ENCODE results near the gene ANGPTL2.
"Not testable (repeated sequence)": the region's sequence is repeated elsewhere in the genome, so short reads cannot be mapped to it uniquely, and the experiment has no call there.

ANGPTL2 gene

DNA sequence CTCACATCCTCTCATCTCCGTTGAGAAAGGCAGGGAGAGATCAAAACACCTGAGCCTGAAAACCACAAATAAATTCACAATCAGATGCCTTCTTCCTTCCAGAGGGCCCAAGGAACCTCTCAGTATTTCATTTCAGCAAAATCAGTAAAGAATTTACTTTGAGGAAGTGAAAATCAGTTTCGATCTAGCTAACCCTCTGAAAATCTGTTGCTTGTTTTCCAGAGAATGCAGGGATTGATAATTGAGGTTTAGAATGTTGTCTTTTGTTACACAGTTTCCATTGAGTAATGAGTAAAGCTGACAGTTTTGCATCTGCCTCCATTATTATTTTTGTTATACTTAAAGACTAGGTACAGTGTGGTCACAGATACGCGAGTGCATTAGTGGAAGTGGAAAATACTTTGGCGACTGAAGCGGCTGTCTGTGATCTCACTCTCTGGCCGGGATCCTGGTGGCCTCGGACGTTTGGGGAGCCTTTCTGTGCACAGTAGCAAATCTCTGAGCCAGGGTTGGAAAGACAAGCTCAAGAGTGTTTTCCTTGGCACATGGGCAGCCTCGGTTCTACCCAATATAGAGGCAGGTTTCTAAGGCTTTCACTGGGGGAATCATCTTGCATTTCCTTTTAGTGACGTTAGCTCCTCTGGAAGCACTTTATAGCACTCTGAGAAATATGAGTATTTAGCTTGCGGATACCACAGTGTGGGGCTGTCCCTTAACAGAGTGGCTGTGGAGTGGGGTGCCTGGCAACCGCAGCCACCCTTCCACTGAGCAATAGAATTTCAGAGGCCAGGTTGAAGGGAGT is 32.2 kb upstream of the ANGPTL2 start:
- DNase-seq = no peak

- DNase-seq = no peak
These were observed 31.6 kb upstream of the ANGPTL2 start for GRCh38 chr9:127154003-127154389.

- no peak for DNase-seq
These were observed 31.1 kb upstream of the ANGPTL2 start for GRCh38 chr9:127153501-127153900.

DNA sequence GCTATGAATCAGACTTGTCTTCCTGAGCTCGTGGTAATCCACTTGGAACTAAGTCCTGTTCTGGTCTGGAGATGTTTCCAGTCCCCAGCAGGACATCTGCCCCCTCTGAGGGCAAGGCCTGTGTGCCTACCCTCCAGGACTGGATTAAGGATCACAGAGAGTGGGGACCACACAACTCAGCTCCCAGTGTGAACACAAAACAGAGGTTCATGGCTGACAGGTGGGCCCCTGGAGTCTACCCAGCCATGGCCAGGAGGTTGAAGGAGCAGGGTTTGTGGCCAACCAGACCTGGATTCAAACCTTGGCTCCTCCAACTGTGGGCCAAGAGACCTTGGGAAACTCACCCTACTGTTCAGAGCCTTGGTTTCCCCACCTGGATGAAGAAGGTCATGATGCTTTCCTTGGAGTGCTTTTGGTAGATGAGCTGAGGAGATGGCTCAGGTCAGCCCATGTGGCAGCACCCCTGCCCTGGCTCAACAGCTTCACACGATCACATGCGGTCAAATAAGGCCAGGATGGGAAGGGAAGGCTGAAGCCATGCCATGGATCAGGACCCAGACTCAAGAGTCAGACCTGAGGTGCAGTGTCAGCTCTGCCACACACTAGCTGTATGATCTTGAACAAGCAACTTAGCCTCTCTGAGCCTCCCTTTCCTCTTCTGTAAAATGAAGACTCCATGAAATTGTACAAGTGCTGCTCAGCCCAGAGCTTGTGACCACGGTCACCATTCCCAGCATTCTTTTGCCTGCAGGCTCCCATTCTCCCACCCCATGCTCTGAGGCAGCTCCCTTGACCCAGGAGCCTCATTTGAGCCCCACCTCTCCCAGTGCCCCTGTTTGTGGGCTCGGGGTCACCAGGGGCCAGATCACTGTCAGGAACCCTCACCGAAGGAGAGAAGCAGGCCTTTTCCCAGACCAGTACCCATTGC is 27.3 kb upstream of the ANGPTL2 start:
- DNase-seq = no peak

GRCh38 chr9:127149010-127149409 is 26.6 kb upstream of the ANGPTL2 start:
- DNase-seq = no peak

DNA sequence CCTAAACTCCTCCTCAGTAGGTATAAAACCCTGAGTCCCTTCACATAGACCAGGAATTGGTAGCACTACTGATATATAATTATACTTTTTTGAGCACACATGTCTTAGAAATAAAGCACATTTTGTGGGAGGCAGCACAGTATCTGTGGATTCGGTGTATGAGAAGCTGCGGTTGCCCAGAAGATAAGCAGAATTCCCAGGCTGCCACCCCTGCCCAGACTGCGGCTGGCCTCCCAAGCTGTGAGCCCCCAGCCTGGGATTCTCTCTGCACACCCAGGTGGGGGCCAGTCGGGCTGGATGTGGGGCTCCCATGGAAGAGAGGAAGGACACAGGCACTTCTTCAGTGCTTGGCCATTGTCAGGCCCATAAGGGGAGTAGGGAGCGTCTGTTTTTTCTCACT is 25.6 kb upstream of the ANGPTL2 start:
- no peak for DNase-seq

DNA sequence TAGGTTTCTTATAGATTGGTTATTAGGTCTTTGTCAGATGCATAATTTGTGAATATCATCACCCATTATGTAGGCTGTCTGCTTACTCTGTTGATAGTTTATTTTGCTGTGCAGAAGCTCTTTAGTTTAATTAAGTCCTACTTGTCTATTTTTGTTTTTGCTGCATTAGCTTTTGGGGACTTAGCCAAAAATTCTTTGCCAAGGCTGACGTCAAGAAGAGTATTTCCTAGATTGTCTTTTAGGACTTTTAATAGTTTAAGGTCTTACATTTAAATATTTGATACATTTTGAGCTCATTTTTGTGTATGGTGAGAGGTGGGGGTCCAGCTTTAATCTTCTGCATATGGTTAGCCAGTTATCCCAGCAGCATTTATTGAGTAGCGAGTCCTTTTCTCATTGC is 24.8 kb upstream of the ANGPTL2 start:
- no peak for DNase-seq

DNA sequence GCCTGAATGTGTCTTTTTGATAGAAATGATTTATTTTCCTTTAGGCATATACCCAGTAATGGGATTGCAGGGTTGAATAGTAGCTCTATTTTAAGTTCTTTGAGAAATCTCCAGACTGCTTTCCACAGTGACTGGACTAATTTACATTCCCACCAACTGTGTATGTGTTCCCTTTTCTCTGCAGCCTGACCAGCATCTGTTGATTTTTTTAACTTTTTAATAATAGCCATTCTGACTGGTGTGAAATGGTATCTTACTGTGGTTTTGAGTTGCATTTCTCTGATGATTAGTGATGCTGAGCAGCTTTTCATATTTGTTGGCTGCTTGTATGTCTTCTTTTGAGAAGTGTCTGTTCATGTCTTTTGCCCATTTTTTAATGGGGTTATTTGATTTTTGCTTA is 24.4 kb upstream of the ANGPTL2 start:
- not testable (repeated sequence) for DNase-seq

GRCh38 chr9:127144670-127145445 is 22.4 kb upstream of the ANGPTL2 start:
- peak; percentile 79 for DNase-seq

DNA sequence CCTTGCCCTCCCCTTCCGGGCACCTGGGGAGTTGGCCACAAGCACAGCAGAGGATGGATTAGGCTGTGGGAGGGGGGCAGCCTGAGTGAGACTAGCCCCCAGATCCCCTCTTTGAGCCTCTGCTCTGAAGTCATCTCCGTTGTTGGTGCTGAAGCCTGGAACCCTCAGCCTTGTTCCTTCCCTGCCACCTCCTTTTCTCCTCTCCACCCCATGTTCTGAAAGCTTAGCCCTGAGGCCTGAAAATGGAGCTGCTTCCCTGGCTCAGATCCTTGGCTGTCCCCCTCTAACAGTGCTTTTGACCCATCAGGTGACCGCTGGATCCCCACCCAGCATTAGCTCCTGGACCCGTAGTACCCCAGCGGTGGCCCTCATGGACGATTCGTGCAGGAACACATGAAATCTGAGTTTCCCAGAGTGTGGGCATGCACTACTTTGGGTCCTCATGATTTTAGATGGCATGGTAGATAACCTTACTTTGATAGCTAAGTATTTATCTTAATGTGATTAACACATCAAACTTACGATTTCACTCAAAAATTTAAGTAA is 21.6 kb upstream of the ANGPTL2 start:
- no peak for DNase-seq

GRCh38 chr9:127142931-127143464 is 20.6 kb upstream of the ANGPTL2 start:
- DNase-seq = no peak

DNA sequence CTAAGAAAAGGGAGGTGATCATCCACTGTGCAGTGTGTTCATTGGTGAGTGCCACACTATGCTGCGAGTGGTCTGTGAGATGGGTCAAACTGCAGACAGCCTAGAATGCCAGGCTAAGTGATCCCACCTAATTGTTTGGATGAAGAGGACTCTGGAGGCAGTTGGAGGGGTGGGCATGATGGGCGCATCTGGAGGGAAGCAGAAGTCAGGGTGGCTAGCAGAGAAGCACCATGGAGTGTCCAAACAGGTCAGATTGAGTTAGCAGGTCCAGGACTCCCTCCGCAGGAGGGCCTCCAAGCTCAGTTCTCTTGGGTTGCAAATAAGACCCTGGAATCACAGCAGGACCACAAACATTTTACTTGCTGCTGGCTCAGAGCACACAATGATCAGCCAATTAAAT is 19.9 kb upstream of the ANGPTL2 start:
- DNase-seq = no peak

DNA sequence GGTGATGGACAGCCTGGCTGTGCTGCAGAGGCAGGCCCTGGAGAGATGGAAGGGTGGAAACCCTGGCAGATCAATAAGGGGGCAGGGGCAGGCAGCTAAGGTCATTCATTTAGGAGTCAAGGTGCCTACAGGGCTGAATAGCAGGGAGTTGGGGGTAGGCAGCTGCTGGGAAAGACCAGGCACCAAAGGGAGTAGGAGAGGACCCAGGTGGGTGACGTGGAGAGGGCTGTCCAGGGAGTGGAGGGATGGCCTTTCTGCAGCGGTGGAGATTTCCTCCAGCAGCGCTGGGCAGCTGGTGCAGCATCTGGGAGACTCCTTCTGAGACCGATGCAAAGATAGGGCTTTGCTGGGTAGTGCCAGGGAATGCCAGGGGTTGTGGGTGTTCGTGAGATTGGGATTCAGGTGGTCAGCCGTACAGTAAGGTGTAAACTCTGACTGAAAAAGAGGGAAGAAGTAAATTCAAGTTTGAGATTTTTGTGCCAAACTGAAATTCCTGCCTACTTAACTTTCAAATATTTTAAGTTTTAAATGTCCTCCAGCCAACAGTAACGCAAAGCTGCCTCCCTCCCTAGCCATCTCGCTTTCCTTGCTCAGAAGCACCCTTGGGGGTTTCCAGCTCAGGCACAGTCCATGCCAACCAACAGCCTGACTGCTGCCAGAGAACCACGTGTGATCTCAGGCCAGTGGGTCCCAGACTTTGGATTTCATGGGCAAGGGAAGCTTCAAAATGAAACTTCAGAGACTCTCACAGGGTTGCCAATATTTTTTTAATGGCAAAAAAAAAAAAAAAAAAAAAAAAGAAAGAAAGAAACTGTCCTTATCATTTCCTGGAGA is 18.6 kb upstream of the ANGPTL2 start:
- no peak for DNase-seq

- no peak for DNase-seq
These were observed 17.7 kb upstream of the ANGPTL2 start for GRCh38 chr9:127140181-127140580.

GRCh38 chr9:127139775-127140174 is 17.3 kb upstream of the ANGPTL2 start:
- no peak for DNase-seq

DNA sequence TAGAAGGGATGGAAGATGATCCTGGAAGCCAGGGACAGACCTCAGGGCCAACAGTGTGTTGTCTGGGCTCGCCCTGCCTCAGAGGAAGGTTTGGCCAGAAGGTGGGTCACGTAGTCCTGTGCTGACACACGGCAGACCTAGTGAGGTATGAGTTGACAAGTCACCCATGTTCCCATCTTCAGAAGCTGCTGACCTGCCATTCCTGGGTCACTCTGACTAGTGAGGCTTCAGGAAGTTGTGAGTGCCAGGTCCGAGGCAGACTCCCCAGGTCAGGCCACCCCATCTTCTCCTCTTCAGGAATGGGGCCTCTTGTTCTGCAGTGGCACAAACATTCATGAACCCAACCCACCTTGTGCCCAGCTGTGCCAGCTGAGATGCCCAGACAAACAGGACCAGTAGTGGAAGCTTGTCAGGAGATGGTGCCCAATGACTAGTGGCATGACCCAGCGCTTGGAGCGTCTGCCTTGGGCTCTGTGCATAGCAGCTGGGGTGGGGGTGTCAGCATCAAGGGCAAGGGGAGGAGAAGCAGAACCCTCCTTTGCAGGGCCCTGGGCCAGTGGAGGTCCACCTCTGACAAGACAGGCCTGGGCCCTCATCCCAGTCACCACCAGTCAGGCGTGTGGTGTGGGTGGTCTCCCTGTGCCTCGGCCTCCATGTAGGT is 16.8 kb upstream of the ANGPTL2 start:
- DNase-seq = no peak

GRCh38 chr9:127138444-127138843 is 16.0 kb upstream of the ANGPTL2 start:
- no peak for DNase-seq

GRCh38 chr9:127137640-127138360 is 15.4 kb upstream of the ANGPTL2 start:
- DNase-seq = no peak

GRCh38 chr9:127136880-127137639 is 14.6 kb upstream of the ANGPTL2 start:
- DNase-seq = no peak
